Stimulated activated CD4-positive, alpha-beta T cell treated with anti-CD3 and anti-CD28 coated beads, Interleukin-1b, Interleukin-23, amount 100 ng/mL, for 1 hour (primary cell): ENCODE measurements around the gene SMPDL3B.

Experiments
- DNase-seq, 2 donors: peaks; one replicate each; pipeline ENCODE4 v3.0.0-alpha.2; 2020; ENCODE audit warnings: low read depth in 2 of 2

The SMPDL3B gene, protein sequence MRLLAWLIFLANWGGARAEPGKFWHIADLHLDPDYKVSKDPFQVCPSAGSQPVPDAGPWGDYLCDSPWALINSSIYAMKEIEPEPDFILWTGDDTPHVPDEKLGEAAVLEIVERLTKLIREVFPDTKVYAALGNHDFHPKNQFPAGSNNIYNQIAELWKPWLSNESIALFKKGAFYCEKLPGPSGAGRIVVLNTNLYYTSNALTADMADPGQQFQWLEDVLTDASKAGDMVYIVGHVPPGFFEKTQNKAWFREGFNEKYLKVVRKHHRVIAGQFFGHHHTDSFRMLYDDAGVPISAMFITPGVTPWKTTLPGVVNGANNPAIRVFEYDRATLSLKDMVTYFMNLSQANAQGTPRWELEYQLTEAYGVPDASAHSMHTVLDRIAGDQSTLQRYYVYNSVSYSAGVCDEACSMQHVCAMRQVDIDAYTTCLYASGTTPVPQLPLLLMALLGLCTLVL

GRCh38 chr1:27934818-27935549, at the start of gene SMPDL3B:
SMPDL3B (plus strand) TSS chr1:27935000; CDS start chr1:27935184, 184 bp downstream.
- no peak for DNase-seq

GRCh38 chr1:27885114-27885528, 49.7 kb upstream of the SMPDL3B start:
- no peak for DNase-seq

GRCh38 chr1:27885621-27886352, 49.0 kb upstream of the SMPDL3B start:
- DNase-seq: no peak

DNA sequence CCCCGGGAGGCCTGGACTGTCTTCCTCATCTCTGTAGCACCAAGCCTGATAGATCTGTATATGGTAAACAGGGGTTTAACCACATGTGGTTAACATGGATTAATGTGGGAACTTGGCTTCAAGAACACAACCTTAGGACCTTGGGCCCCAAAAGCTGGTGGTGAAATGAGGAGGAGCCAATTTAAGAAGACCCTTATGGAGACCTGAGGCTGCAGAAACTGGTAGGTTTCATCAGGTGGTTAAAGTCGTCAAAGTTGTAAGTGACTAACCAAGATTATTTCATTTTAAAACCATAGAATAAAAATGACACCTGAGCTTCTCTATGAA, 48.5 kb upstream of the SMPDL3B start:
- no peak for DNase-seq

GRCh38 chr1:27886744-27887143, 48.1 kb upstream of the SMPDL3B start:
- no peak for DNase-seq

- DNase-seq: no peak
Observed at GRCh38 chr1:27887215-27888021, 47.4 kb upstream of the SMPDL3B start.

- DNase-seq: no peak
Observed at GRCh38 chr1:27889506-27889905, 45.3 kb upstream of the SMPDL3B start.

GRCh38 chr1:27891196-27891889, 43.5 kb upstream of the SMPDL3B start:
- no peak for DNase-seq

GRCh38 chr1:27894521-27894920, 40.3 kb upstream of the SMPDL3B start:
- no peak for DNase-seq

DNA sequence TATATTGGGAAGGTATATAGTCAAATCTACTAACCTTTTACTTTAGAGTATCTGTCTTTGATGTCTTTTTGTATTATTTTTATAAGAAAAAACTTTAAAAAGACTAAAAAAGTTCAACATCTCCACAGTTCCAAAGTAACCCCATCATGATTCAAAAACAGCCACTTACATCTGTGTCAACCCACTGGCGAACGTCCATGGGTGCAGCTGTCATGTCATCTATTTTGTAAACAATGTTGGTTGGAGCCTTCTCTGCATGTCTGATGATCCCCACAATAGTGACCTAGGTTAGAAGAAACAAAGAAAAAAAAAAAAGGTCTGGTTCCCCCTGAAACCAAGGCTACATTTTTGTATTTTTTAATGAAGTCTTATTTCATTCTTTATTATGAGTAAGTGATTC, 28.0 kb upstream of the SMPDL3B start:
- no peak for DNase-seq

DNA sequence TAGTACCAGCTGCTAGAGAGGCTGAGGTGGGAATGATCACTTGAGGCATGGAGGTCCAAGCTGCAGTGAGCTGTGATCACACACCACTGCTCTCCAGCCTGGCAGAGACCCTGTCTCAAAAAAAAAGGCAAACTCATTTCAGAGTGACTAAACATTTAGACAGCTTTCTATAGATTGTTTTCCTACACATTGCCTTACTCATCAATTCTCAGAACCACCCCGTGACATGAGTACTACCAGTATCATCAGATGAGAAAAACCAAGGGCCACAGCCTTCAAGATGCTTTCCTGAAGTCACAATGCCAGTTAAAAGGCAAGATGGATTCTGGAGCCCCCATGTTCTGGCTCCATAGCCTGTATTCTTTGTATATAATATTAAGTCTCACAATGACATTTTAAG, 22.4 kb upstream of the SMPDL3B start:
- no peak for DNase-seq

- DNase-seq: no peak
Observed at GRCh38 chr1:27915082-27915575, 19.7 kb upstream of the SMPDL3B start.

GRCh38 chr1:27922272-27922671, 12.5 kb upstream of the SMPDL3B start:
- DNase-seq: no peak

GRCh38 chr1:27928216-27928954, 6.4 kb upstream of the SMPDL3B start:
- no peak for DNase-seq

DNA sequence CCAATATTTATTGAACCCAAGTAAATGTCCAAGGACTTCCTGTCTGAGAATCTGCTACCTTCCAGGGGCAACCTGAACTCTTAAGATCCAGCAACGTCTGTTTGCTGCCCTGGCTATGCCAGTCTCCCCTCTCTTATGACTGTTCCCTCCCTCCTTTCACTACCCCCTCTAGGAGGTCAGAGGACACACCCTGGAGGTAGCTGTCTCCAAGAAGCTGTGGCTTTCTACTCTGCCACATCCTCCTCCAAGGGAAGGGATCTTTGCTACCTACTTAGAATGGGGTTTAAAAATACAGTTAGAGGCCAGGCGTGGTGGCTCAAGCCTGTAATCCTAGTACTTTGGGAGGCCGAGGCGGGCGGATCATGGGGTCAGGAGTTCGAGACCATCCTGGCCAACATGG, 3.6 kb upstream of the SMPDL3B start:
- DNase-seq: no peak

DNA sequence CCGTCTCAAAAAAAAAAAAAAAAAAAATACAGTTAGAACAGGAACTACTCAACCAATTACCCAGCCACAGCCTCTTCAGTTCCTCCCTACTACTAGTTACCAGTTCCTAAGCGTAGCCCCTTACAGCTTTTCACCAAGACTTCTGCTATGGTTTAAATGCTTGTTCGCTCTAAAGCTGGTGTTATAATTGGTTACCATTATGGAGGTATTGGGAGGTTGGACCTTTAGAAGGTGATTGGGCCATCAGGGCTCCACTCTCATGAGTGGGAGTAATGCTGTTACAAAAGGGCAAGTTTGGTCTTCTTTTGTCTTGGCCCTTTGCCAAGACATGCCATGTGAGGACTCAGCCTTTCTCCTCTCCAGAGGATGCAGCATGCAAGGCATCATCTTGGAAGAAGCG, 3.0 kb upstream of the SMPDL3B start:
- DNase-seq: no peak

DNA sequence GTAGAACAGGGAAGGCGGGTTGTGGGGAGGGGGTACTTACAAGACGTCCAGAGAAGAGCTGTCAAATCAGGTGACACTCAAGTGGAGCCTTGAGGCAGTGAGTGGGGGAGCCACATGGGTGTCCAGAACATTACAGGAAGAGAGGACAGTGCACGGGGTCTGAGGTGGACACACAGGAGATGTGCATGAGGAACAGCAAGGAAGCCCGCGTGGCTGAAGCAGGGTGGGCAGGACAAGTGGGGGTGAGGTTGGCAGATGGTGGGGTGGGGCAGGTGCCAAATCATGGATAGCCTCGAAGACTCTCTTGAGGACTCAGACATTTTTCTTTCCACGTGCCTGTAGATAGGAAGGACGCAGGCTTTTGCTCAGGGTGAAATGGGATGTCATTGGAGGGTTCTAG, 921 bp downstream of the SMPDL3B start:
- DNase-seq: no peak

- no peak for DNase-seq
Observed at GRCh38 chr1:27936370-27936769, 1.6 kb downstream of the SMPDL3B start.

GRCh38 chr1:27937524-27937836, 2.7 kb downstream of the SMPDL3B start:
- DNase-seq: no peak

GRCh38 chr1:27938488-27938887, 3.7 kb downstream of the SMPDL3B start:
- DNase-seq: no peak
